ACC112 (cell line): ENCODE measurements around the gene MBD3L3.
"Not testable (repeated sequence)": the region's sequence is repeated elsewhere in the genome, so short reads cannot be mapped to it uniquely, and the experiment has no call there.

ENCODE experiments used
- H2AFZ ChIP-seq: fragments of 200-600 bp; sonication (generic); one replicate; pipeline ENCODE4 v1.6.0; 2017; ENCODE audit warnings: antibody characterized with exemption, low read length; ENCODE audit not compliant: unreplicated experiment
- H3K27ac ChIP-seq: fragments of 200-600 bp; sonication (generic); 2 replicates; pipeline ENCODE4 v1.5.1; 2014; ENCODE audit warnings: low read depth, mild to moderate bottlenecking, antibody characterized with exemption, low read length, moderate library complexity
- H3K27me3 ChIP-seq: fragments of 200-600 bp; sonication (generic); 2 replicates; pipeline ENCODE4 v1.6.1; 2014; ENCODE audit warnings: mild to moderate bottlenecking, antibody characterized with exemption, low read length, moderate library complexity, mixed read lengths; ENCODE audit not compliant: insufficient read depth
- H3K36me3 ChIP-seq: fragments of 200-600 bp; sonication (generic); 2 replicates; pipeline ENCODE4 v1.6.1; 2016; ENCODE audit warnings: mild to moderate bottlenecking, antibody characterized with exemption, low read length, moderate library complexity, mixed read lengths; ENCODE audit not compliant: insufficient read depth
- H3K4me1 ChIP-seq: fragments of 200-600 bp; sonication (generic); one replicate; pipeline ENCODE4 v1.6.1; 2016; ENCODE audit warnings: low read length, mixed read lengths; ENCODE audit not compliant: insufficient read depth, unreplicated experiment, control insufficient read depth
- H3K4me3 ChIP-seq: fragments of 200-600 bp; sonication (generic); 2 replicates; pipeline ENCODE4 v1.5.1; 2014; ENCODE audit warnings: mild to moderate bottlenecking, low read depth, low read length
- H3K79me2 ChIP-seq: fragments of 200-600 bp; sonication (generic); one replicate; pipeline ENCODE4 v1.6.0; 2016; ENCODE audit warnings: low read length; ENCODE audit not compliant: control insufficient read depth, unreplicated experiment, insufficient read depth

Gene MBD3L3

DNA sequence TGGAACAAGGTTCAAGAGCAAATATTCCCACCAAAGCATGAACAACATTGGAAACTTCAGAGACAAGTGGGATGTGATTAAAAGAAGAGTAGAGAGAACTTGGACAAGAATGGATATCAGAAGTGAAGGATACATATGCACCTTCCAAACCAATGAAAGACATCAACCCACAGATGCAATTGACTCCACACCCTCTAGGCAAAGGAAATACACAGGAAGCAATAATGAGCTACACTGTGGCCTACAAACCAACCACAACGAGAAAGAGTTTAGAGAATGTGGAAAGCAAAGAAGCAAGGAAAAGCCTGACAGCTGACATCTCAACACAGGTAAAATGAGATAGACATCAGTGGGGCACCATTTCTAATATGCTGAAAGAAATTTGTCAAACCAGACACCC, 29.7 kb downstream of the MBD3L3 start:
- H3K4me1 ChIP-seq, H2AFZ ChIP-seq, H3K27me3 ChIP-seq, H3K36me3 ChIP-seq, H3K79me2 ChIP-seq, H3K4me3 ChIP-seq, H3K27ac ChIP-seq: not testable (repeated sequence)

GRCh38 chr19:7021331-7021730, 37.1 kb downstream of the MBD3L3 start, which contains the start of gene MBD3L2B:
Gene MBD3L2B, minus strand, starts transcription at chr19:7021431. Its CDS starts 34 bp downstream, at chr19:7021397.
- H3K27ac ChIP-seq, H2AFZ ChIP-seq, H3K36me3 ChIP-seq, H3K27me3 ChIP-seq, H3K79me2 ChIP-seq, H3K4me3 ChIP-seq, H3K4me1 ChIP-seq: not testable (repeated sequence)

DNA sequence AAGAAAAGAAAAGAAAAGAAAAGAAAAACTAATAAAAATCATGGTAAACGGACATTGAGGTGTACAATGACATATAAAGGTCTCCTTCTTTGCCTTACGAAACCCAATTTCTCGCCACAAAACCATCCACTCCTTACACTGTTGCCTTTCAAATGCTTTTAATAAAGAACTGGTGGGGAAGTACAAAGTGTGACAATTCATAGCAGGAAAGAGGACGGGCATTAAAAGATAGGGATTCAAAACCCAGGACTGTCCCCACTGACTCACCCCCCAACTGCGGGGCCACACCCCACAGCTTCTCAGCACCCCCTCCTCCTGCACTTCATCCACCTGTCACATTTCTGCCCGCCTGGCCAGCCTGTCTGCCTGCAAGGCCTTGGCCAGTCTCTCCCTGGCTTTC, 39.6 kb downstream of the MBD3L3 start:
- Histone ChIP-seq H2AFZ (no peak overlapping the region), H3K4me1 (no peaks in the 10 kb centered on the region), H3K36me3 (no peaks in the 10 kb centered on the region), H3K79me2 (no peaks in the 10 kb centered on the region), H3K27ac (no peak overlapping the region), H3K27me3 (peaks cover 11% of the 10 kb centered on the region), H3K4me3 (no peak overlapping the region)

GRCh38 chr19:7013678-7014077, 44.8 kb downstream of the MBD3L3 start:
- peaks cover 11% of the 10 kb centered on the region for H3K27me3 ChIP-seq
- H2AFZ ChIP-seq = no peak overlapping the region

GRCh38 chr19:7010722-7011593, 47.5 kb downstream of the MBD3L3 start:
- Histone ChIP-seq H2AFZ (no peak overlapping the region), H3K4me3 (no peak overlapping the region), H3K27ac (no peak overlapping the region), H3K36me3 (no peaks in the 10 kb centered on the region), H3K4me1 (no peaks in the 10 kb centered on the region), H3K27me3 (peaks cover 8% of the 10 kb centered on the region), H3K79me2 (no peaks in the 10 kb centered on the region)

More at GRCh38 chr19:7013678-7014077, 44.8 kb downstream of the MBD3L3 start:
- no peaks in the 10 kb centered on the region for H3K36me3 ChIP-seq
- no peak overlapping the region for H3K27ac ChIP-seq
- no peaks in the 10 kb centered on the region for H3K4me1 ChIP-seq
- no peak overlapping the region for H3K4me3 ChIP-seq
- H3K79me2 ChIP-seq = no peaks in the 10 kb centered on the region

- H3K27me3 ChIP-seq = no peaks in the 10 kb centered on the region; the same call in 1 of the 2 replicates
- H3K36me3 ChIP-seq = no peaks in the 10 kb centered on the region
- H2AFZ ChIP-seq = no peak overlapping the region
- no peaks in the 10 kb centered on the region for H3K79me2 ChIP-seq
- no peak overlapping the region for H3K27ac ChIP-seq
- H3K4me1 ChIP-seq = no peaks in the 10 kb centered on the region
- H3K4me3 ChIP-seq = no peak overlapping the region
Observed at GRCh38 chr19:7007859-7008258, 50.6 kb downstream of the MBD3L3 start.
